Myocyte (in vitro differentiated cells): Measurements from ENCODE around the gene TEKT2. TPM values are rescaled to one million over a fixed set of nuclear protein-coding genes. Genes with fewer than 3 reads are reported as not detected.

Experiments used
- DNase-seq: peaks from one replicate; pipeline ENCODE4 v3.0.0-alpha.2; 2012; ENCODE audit warnings: low read depth
- polyA plus RNA-seq: library from polyadenylated mRNA; unstranded; fragments of >200 nt; gene quantifications from one replicate; pipeline ENCODE4 v1.2.1, GENCODE V29; 2012; ENCODE audit warnings: missing spikeins
- total RNA-seq: library from RNA; depleted of rRNA; stranded (reverse); fragments of >200 nt; gene quantifications from 2 replicates; pipeline ENCODE4 v1.2.3, GENCODE V29; 2014

TEKT2 gene
- not detected in 2 replicates for total RNA-seq
- 0.13 TPM for polyA plus RNA-seq

GRCh38 chr1:36083635-36084496 lies at the start of gene TEKT2:
TEKT2 (plus strand) TSS chr1:36084094; CDS start chr1:36084922, 828 bp downstream.
- DNase-seq, result no peak

- no peak for DNase-seq
Observed at GRCh38 chr1:36034692-36035091, 49.2 kb upstream of the TEKT2 start.

DNA sequence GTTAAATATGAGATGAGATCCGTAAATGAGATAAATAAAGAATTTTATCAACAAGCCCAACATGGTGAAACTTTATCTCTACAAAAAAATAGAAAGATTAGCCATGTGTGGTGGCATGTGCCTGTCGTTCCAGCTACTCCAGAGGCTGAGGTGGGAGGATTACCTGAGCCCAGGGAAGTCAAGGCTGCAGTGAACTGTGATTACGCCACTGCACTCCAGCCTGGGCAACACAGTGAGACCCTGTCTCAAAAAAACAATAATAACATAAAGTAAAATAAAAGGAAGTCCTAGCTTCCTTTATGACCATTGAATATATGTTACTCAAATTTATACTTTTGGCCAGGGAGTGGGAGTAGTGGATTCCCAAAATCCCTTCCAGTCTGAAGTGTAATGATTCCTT lies 48.7 kb upstream of the TEKT2 start:
- DNase-seq, result no peak

DNA sequence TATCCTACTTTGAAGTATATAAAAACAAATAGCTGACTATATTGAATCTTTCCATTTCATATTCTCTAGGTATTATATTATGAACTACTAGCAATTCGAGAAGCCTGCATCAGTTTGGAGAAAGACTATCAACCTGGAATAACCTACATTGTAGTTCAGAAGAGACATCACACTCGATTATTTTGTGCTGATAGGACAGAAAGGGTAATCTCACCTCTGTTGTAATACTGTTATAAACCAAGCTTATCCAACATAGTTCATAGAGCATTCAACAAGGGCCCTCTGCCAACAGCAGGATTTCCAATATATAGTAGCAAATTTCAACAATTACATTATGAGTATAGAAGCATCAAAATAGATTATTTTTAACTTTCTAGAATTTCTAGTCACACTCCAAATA lies 43.7 kb upstream of the TEKT2 start:
- DNase-seq, result no peak

- DNase-seq, result no peak
Observed at GRCh38 chr1:36051821-36052220, 32.1 kb upstream of the TEKT2 start.

DNA sequence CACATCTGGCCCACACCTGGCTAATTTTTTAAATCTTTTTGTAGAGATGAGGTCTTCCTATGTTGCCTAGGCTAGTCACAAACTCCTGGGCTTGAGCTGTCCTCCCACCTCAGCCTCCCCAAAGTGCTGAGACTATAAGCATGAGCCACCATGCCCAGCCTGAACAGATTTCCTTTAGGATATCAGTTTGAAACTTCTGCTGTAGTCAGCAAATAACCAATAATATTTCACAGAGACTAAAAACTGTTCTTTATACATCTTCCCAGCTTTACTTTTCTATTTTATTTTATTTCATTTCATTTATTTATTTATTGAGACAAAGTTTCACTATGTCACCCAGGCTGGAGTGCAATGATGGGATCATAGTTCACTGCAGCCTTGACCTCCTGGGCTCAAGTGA lies 29.9 kb upstream of the TEKT2 start:
- no peak for DNase-seq

- no peak for DNase-seq
Observed at GRCh38 chr1:36055706-36056105, 28.2 kb upstream of the TEKT2 start.

DNA sequence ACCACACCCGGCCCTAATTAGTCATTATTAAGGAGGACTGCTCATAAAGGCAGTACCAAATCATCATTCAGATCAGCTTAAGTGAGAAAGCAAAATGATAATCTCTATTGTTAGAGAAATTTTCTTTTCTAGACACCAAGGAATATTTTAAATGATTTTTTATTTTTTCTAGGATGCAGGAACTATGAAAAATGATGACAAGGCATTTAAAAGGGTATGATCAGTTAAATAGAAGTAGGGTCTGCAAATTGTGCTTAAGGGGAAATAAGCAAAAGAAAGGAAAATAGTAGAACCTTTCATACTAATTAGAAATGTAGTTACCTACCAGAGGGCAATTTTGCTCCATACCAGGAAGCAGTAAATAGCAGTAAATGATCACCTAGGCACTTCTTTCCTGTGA lies 21.6 kb upstream of the TEKT2 start:
- DNase-seq, result no peak

DNA sequence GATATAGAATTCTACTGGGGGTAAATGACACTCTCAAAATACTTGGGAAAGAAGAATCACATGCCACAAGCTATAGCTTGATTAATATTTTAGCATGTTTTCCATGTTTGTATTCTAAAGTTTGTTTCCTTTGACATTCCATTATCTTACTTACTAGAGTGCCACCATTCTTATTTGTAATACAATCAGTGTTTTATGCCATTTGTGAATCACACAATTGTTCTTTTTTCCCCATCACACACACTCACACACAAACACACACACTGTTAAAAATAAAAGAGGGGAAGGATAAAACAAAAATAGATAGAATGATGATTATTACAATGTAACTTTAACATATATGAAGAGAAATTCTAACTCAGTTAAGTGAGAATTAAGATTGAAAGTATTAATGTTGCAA lies 16.0 kb upstream of the TEKT2 start:
- DNase-seq, result no peak

DNA sequence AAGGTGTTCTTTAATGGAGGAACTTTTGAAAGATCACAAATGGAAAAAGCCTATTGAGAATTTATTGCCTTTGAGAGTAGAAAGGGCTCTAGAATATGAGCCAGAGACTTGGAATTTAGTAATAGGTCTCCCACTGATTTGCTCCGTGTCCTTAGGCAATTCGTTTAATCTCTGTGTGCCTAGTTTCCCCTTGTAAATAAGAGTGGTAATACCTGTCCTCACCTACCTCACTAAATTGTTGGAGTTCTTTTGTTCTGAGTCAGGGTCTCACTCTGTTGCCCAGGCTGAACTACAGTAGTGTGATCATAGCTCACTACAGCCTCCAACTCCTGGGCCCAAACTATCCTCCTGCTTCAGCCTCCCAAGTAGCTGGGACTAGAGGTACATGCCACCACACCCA lies 15.0 kb upstream of the TEKT2 start:
- DNase-seq, result no peak

DNA sequence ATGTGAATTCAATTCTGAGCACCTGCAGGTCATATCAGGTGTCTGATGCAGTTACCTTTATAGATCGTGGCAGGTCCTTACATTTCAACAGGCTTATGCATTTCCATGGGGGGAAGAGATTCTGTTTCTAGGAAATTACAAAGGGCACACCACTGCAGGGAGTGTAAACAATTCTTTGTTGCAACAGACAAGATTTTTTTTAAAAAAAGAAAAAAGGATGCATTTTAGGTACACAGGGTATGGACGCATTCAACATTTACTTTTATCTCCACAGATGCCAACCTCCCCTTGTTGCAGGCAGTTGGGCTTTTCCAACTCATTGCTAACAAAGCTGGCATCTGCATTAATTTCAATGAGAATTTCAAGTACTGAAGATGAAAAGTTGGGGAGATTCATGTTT lies 13.5 kb upstream of the TEKT2 start:
- no peak for DNase-seq

- DNase-seq, result no peak
Observed at GRCh38 chr1:36076979-36077573, 6.8 kb upstream of the TEKT2 start.

- no peak for DNase-seq
Observed at GRCh38 chr1:36080236-36080635, 3.7 kb upstream of the TEKT2 start.

GRCh38 chr1:36080801-36081200 lies 3.1 kb upstream of the TEKT2 start:
- DNase-seq, result no peak

- no peak for DNase-seq
Observed at GRCh38 chr1:36081926-36082485, 1.9 kb upstream of the TEKT2 start.

GRCh38 chr1:36083219-36083618 lies 675 bp upstream of the TEKT2 start:
- no peak for DNase-seq

DNA sequence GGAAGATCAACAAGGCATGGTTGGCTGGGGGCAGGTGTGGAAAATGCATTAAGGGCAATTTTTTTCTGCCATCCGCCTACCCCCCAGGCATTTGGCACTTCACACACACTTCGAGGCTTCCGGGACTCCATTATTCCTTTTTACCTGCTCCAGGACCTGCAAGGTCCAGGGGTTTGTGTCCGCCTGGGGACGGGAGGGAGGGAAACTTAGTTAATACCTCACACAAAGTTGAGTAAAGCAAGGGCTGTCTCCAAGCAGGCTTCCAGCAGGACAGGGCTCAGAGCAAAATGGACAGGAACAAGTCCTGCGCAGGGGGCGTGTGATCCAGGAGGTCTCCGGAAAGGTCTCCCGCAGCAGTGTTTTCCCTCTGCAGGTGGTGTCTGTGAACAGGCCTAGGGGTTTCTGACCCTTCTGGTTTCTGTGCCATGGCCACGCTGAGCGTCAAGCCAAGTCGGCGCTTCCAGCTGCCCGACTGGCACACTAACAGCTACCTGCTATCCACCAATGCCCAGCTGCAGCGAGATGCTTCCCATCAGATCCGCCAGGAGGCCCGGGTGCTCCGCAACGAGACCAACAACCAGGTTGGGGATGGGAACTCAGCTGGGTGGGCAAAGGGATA lies 712 bp downstream of the TEKT2 start:
- DNase-seq, result no peak

DNA sequence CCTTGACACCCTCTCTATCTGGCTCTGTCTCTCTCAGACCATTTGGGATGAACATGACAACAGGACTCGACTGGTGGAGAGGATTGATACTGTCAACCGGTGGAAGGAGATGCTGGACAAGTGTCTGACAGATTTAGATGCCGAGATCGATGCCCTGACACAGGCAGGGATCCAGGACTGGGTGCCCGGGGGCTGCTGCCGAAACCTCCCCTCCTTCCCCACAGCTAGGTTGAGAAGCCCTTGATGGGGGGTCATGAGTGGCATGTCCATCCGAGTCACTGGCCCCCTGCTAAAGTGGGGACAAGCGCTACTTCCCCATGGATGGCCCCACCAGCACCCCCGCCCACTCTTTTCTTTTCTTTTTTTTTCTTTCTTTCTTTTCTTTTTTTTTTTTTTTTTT lies 1.2 kb downstream of the TEKT2 start:
- no peak for DNase-seq

- DNase-seq, result no peak
Observed at GRCh38 chr1:36085686-36086526, 2.0 kb downstream of the TEKT2 start.

DNA sequence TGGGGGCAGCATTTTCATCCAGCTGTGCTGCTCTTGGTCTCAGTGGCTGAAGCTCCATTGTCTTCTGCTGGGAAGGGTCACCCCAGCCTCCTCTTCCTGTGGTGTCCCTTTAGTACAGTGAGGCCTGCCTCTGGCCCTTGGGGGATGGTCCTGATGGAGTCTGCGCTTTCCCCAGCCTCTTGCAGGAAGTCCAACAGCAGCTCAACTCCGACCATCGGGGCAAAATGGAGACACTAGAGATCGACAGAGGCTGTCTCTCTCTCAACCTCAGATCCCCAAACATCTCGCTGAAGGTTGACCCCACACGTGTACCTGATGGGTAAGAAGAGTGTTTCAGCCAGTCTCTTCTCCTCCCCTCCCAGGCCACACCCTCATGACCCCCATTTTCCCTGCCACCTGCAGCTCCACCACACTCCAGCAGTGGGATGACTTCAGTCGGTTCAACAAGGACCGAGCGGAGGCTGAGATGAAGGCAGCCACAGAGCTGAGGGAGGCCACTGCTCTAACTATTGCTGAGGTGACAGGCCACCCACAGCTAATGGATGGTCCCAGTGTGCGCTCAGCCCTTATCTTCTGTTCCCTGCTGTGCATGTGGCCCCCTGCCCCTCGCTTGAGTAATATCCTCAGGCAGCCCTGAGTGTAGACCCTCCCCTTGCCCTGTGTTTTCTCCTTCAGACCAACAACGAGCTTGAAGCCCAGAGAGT lies 2.8 kb downstream of the TEKT2 start:
- DNase-seq, result no peak
